Adrenal gland (tissue), 12 donors: ENCODE data around the gene CMTR1. TPM values are rescaled to one million over a fixed set of nuclear protein-coding genes. Genes with fewer than 3 reads are reported as not detected.
"Not testable (repeated sequence)": the region's sequence is repeated elsewhere in the genome, so short reads cannot be mapped to it uniquely, and the experiment has no call there.

Experiments used
- DNase-seq, 7 donors: peaks; one replicate each; pipeline ENCODE4 v3.0.0-alpha.2; 2019 to 2020
- H3K27ac ChIP-seq, 5 donors: fragments of 200-600 bp; sonication (generic) in 4 of 5; 1 replicate in 3 of 5; 2 replicates in 2 of 5; pipeline versions ENCODE4 v1.5.1 to v1.8.0; 2016 to 2020; ENCODE audit warnings: mild to moderate bottlenecking in 1 of 5
- H3K27me3 ChIP-seq: fragments of 200-600 bp; 2 replicates; pipeline ENCODE4 v1.8.0; 2021
- H3K36me3 ChIP-seq, 2 donors: fragments of 200-600 bp; replicated peaks in 1 of 2; 1 replicate in 1 of 2; 2 replicates in 1 of 2; pipeline versions ENCODE4 v1.5.1 to v1.8.0; 2018 to 2022
- H3K4me1 ChIP-seq, 2 donors: fragments of 200-600 bp; replicated peaks in 1 of 2; 1 replicate in 1 of 2; 2 replicates in 1 of 2; pipeline versions ENCODE4 v1.5.1 to v1.8.0; 2018 to 2021
- H3K4me3 ChIP-seq, 4 donors: fragments of 200-600 bp; sonication (generic) in 3 of 4; one replicate each; pipeline ENCODE4 v1.5.1; 2016 to 2018
- H3K9me3 ChIP-seq, 3 donors: fragments of 200-600 bp; sonication (generic) in 1 of 3; replicated peaks in 1 of 3; 1 replicate in 2 of 3; 2 replicates in 1 of 3; pipeline versions ENCODE4 v1.5.1 to v1.8.0; 2016 to 2021
- POLR2A ChIP-seq, 2 donors: fragments of 450-650 bp; IDR thresholded peaks; one replicate each; pipeline ENCODE4 v1.6.1; 2017; ENCODE audit warnings: antibody characterized with exemption in 2 of 2, mild to moderate bottlenecking in 2 of 2, moderate library complexity in 1 of 2
- WGBS, 4 donors: extraction: QIAGEN DNeasy Blood & Tissue Kit in 2 of 4; methylation state at CpG; one replicate each; pipeline versions ENCODE4 v1.1.5 to v1.1.7; 2013 to 2017; 5-methylcytosine and 5-hydroxymethylcytosine counted together
- intact Hi-C, 2 donors: fragments of 100-400 bp; cut with DNase I; formaldehyde crosslinking; loops; one replicate each; pipeline versions ENCODE4 v1.14.1 to v1.15.0; 2022 to 2023
- polyA plus RNA-seq, 3 donors: library from polyadenylated mRNA; stranded (reverse); fragments of 200-250 nt in 2 of 3; fragments of 350-450 nt in 1 of 3; fragmentation: Illumina TruSeq in 1 of 3; extraction: RNeasy Lipid Tissue Mini Kit (QIAGEN cat#74804) in 1 of 3; gene quantifications; one replicate each; pipeline ENCODE4 v1.2.3, GENCODE V29; 2013 to 2014
- total RNA-seq, 9 donors: library from RNA; depleted of rRNA in 4 of 9; stranded (reverse); fragments of >200 nt in 4 of 9; fragments of 120-200 nt in 1 of 9; fragmentation: NEBNext Ultra II Directional in 1 of 9; extraction: Animal tissue kit (Norgen Biotek cat#: 25700) in 1 of 9; gene quantifications; one replicate each; pipeline versions ENCODE4 v1.1.0 to v1.2.4, GENCODE V29; 2013 to 2023
- TF ChIP-seq, protein P1 (sequence below), 6 experiments: fragments of 450-650 bp in 4 of 6; fragments of 200-600 bp in 2 of 6; sonication (generic) in 1 of 6; IDR thresholded peaks; 1 replicate in 5 of 6; 2 replicates in 1 of 6; pipeline versions ENCODE4 v1.5.1 to v1.8.0; 2016 to 2021; ENCODE audit warnings: antibody characterized with exemption in 6 of 6, mild to moderate bottlenecking in 2 of 6, moderate library complexity in 1 of 6
- donor health status: healthy with polysubstance abuse.
- donor health status: Bipolar disorder and iron deficiency.
- donor health status: DM: yes; HTN: yes; CAD: no.
- donor health status: DM: no; HTN: no; CAD: no.
- donor health status: DM: no; HTN: no; CAD: no.
- donor health status: DM: yes; HTN: yes; CAD: no.

Gene CMTR1
- total and polyA plus RNA-seq, 12 donors: 21.0 to 48.1 (median 31.9) TPM

DNA sequence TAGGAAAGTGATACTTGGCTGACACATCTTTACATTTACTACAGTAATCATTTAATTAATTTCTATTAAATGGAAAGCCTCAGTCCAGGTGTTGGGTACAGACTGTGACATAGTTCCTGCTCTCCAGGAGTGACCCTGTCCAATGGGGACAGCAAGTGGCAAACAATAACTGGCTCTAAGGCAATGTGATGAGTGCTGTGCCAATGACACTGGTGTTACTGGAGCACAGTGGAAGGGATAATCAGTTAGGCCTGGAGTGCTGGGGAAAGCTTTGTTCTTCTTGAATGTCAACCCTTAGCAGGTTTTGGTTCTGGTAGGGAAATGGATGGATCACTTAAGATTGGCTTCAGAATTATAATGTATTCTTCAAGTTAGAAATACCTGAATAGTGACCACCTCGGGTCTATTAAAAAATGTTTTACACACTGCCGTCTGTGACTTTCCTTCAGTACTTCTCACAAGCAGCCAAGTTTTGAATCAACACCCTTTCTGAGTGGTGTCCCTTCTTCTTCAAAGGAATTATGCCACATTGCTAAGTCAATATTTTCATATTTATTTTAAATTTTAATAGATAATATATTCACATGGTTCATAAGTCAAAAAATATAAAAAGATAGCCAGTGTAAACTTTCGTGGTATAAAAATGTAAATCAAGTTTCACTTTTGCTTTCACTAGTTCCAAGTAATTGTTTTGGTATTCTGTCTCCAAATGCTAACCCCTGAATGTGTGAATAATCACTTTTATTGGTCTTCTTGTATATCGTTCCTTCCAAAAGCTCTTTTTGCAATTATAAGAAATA lies 9.6 kb downstream of the CMTR1 start:
- peaks cover 0 to 40% of the 10 kb centered on the region in 2 donors for H3K36me3 ChIP-seq
- peak in 1 of 7 donors; percentile 25 for DNase-seq
- peak overlapping the region in 3 of 5 donors; percentile 55 to 66 (median 56) for H3K27ac ChIP-seq
- H3K4me1 ChIP-seq: peaks cover 9 to 16% of the 10 kb centered on the region in 2 donors
- H3K9me3 ChIP-seq: no peaks in the 10 kb centered on the region
- WGBS, 4 donors: 22 to 36% (median 28%) methylated on average over 4 of the region's 4 CpGs
- no peaks in the 10 kb centered on the region for H3K27me3 ChIP-seq
- TF ChIP-seq, protein P1, sequence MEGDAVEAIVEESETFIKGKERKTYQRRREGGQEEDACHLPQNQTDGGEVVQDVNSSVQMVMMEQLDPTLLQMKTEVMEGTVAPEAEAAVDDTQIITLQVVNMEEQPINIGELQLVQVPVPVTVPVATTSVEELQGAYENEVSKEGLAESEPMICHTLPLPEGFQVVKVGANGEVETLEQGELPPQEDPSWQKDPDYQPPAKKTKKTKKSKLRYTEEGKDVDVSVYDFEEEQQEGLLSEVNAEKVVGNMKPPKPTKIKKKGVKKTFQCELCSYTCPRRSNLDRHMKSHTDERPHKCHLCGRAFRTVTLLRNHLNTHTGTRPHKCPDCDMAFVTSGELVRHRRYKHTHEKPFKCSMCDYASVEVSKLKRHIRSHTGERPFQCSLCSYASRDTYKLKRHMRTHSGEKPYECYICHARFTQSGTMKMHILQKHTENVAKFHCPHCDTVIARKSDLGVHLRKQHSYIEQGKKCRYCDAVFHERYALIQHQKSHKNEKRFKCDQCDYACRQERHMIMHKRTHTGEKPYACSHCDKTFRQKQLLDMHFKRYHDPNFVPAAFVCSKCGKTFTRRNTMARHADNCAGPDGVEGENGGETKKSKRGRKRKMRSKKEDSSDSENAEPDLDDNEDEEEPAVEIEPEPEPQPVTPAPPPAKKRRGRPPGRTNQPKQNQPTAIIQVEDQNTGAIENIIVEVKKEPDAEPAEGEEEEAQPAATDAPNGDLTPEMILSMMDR (IDR thresholded peaks at IDR 0.05): no peak
- TF ChIP-seq POLR2A (IDR thresholded peaks at IDR 0.05): no peak
- intact Hi-C loops: no loop called here
- H3K4me3 ChIP-seq: peak overlapping the region in 2 of 4 donors; percentile 5 to 46

DNA sequence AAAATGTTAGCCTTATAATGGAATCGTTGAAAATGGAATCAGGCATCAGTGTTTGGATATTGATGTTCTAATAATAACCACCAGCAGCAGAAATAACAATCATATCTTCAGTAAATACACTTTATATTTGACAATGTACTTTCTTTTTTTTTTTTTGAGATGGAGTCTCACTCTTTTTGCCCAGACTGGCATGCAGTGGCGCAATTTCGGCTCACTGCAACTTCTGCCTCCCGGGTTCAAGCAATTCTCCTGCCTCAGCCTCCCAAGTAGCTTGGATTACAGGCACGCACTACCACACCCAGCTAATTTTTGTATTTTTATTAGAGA lies 10.2 kb downstream of the CMTR1 start:
- H3K9me3 ChIP-seq, intact Hi-C loops, DNase-seq, H3K27me3 ChIP-seq: not testable (repeated sequence)
- H3K4me1 ChIP-seq: peaks cover 9 to 16% of the 10 kb centered on the region in 2 donors
- peaks cover 0 to 38% of the 10 kb centered on the region in 2 donors for H3K36me3 ChIP-seq
- 81 to 93% (median 87%) methylated on average over 5 of the region's 5 CpGs for WGBS, 4 donors
- H3K27ac ChIP-seq: peak overlapping the region in 2 of 5 donors; percentile 55 to 56
- H3K4me3 ChIP-seq: peak overlapping the region in 2 of 4 donors; percentile 5 to 46

DNA sequence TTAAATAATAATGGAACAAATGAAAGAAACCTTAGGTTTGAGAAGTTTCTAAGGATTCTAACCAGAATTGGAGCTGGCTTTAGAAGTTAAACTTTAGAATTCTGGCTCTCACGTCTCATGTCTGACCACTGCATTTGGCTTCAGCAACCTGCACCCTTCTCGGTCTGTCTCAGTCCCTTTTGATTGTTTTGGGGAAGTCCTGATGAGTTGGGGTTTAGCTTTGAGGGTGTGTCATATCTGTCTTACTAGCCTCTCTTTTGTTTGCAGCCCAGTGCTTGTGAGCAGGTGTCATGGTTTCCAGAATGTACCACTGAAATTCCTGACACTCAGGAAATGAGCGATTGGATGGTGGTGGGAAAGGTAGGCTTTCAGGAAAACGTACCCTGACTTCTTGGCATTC lies 17.0 kb downstream of the CMTR1 start:
- 88 to 97% (median 92%) methylated on average over 4 of the region's 4 CpGs for WGBS, 4 donors
- DNase-seq: no peak
- no peaks in the 10 kb centered on the region for H3K27me3 ChIP-seq
- H3K9me3 ChIP-seq: no peaks in the 10 kb centered on the region
- H3K4me1 ChIP-seq: no peaks in the 10 kb centered on the region
- H3K27ac ChIP-seq: no peak overlapping the region
- TF ChIP-seq POLR2A (IDR thresholded peaks at IDR 0.05): no peak
- TF ChIP-seq, protein P1 (IDR thresholded peaks at IDR 0.05): no peak
- intact Hi-C loops: no loop called here
- H3K4me3 ChIP-seq: no peak overlapping the region
- H3K36me3 ChIP-seq: peaks cover 0 to 86% of the 10 kb centered on the region in 2 donors

DNA sequence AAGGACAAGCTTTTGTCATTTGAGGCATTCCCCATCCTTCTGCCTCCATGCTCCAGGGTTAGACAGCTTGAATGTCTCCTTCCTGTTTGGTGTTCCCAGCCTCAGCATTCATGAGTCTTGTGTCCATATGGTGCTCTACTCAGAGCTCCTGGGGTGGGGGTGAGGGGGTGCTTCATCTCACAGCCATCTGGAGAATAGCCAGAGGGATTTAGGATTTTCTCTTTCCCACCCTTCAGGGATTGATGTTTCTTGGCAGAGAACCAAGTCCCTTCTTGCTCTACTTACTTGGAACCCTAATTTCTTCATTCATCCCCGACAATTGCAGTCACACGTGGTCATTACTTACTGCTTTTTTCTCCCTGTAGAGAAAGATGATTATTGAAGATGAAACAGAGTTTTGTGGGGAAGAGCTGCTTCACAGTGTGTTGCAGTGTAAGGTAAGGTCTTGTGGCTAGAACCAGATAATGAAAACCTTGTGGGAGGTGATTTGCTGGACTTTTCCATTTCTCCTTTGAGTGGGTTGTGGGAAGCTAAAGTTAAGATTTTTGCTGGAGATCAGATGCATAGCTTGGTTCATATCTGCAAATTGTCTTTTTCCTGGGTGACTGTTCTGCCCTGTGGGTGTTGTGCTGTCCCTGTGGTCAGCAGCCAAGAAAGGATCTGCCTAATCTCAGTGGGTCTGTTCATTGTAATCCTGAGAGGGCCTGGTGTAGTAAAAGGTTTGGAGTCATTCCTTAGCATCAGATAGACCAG lies 18.6 kb downstream of the CMTR1 start:
- intact Hi-C loops: no loop called here
- WGBS, 4 donors: 67 to 91% (median 85%) methylated on average over 2 of the region's 2 CpGs

More for the DNA sequence above, 18.6 kb downstream of the CMTR1 start:
- Histone ChIP-seq H3K4me3 (no peak overlapping the region), H3K27me3 (no peaks in the 10 kb centered on the region), H3K4me1 (no peaks in the 10 kb centered on the region), H3K27ac (no peak overlapping the region), H3K36me3 (peaks cover 0 to 79% of the 10 kb centered on the region in 2 donors), H3K9me3 (no peaks in the 10 kb centered on the region)
- DNase-seq: no peak
- TF ChIP-seq, protein P1 (IDR thresholded peaks at IDR 0.05): no peak
- no peak for TF ChIP-seq POLR2A (IDR thresholded peaks at IDR 0.05)
